PFSK-1 (cell line): ENCODE data around the gene LRRC8B.

Experiments used
- POLR2AphosphoS5 ChIP-seq: IDR thresholded peaks from 2 replicates; pipeline ENCODE4 v1.6.1; 2012; ENCODE audit warnings: low read depth, mild to moderate bottlenecking, control low read depth, low read length, moderate library complexity
- SIN3A ChIP-seq: IDR thresholded peaks from 2 replicates; pipeline ENCODE4 v1.6.1; 2012; ENCODE audit warnings: mild to moderate bottlenecking, low read length, moderate library complexity, borderline replicate concordance; ENCODE audit not compliant: insufficient read depth

- TF ChIP-seq POLR2AphosphoS5 (no peak), SIN3A (no peak)
These were observed 117.2 kb downstream of the LRRC8B start for GRCh38 chr1:89641781-89642180.
